Measurements from ENCODE around the gene LLCFC1. TPM values are rescaled to one million over a fixed set of nuclear protein-coding genes. Genes with fewer than 3 reads are reported as not detected.

Gene LLCFC1
- total and polyA plus RNA-seq, 2 of the 8 experiments (the other 6 are each of a cell fraction or from before 2014, with no cell fraction given): not detected

- Histone ChIP-seq H4K5ac (ENCODE audit: insufficient read length, low read depth, low read length) (no peak overlapping the region), H4K91ac (replicated peaks; ENCODE audit: insufficient read length, low read length) (no peak overlapping the region), H3K36me3 (ENCODE audit: control insufficient read depth in 2 of 4, insufficient read depth in 4 of 4, low read length in 3 of 4) (no peaks in the 10 kb centered on the region), H3K4me2 (ENCODE audit: insufficient read depth in 1 of 2, low read depth in 2 of 2, low read length in 2 of 2) (no peak overlapping the region), H2AFZ (ENCODE audit: low read length) (no peak overlapping the region), H2AK5ac (ENCODE audit: low read depth, low read length) (no peak overlapping the region), H3K79me1 (ENCODE audit: low read depth, low read length) (no peaks in the 10 kb centered on the region), H3K18ac (ENCODE audit: extremely low read depth, low read length) (no peak overlapping the region), H4K20me1 (replicated peaks in 1 of 2; ENCODE audit: control insufficient read depth in 1 of 2, insufficient read depth in 2 of 2, low read length in 2 of 2) (no peaks in the 10 kb centered on the region), H3K56ac (replicated peaks; ENCODE audit: insufficient read length, low read depth, low read length) (no peak overlapping the region), H2BK15ac (ENCODE audit: low read length) (no peak overlapping the region), H3K9me3 (ENCODE audit: insufficient read depth in 2 of 2, low read depth in 1 of 2, low read length in 1 of 2) (peaks cover 8 to 9% of the 10 kb centered on the region in 2 experiments), H3K79me2 (ENCODE audit: control insufficient read depth in 1 of 2, insufficient read depth in 2 of 2, low read length in 2 of 2) (no peaks in the 10 kb centered on the region), H3K14ac (ENCODE audit: insufficient read length) (no peak overlapping the region), H2BK5ac (ENCODE audit: low read depth, low read length) (no peak overlapping the region), H4K8ac (ENCODE audit: extremely low read depth, insufficient read depth, low read length) (no peak overlapping the region), H3K4me1 (replicated peaks in 1 of 4; ENCODE audit: control insufficient read depth in 3 of 4, insufficient read depth in 4 of 4, low read length in 3 of 4) (peaks cover 0 to 3% (median 0%) of the 10 kb centered on the region in 4 experiments; a peak in 1 of 7 replicates), H2BK12ac (ENCODE audit: low read depth, low read length) (no peak overlapping the region), H2BK20ac (ENCODE audit: low read length) (no peak overlapping the region), H3K23me2 (ENCODE audit: low read depth, low read length) (no peaks in the 10 kb centered on the region), H3K27me3 (replicated peaks in 1 of 4; ENCODE audit: control insufficient read depth in 3 of 4, extremely low read depth in 1 of 4, insufficient read depth in 3 of 4, low read length in 3 of 4) (no peaks in the 10 kb centered on the region; a peak in 1 of 7 replicates), H3K9ac (replicated peaks in 1 of 4; ENCODE audit: extremely low read depth in 1 of 4, low read depth in 3 of 4, low read length in 3 of 4) (no peak overlapping the region), H3K4ac (replicated peaks; ENCODE audit: insufficient read length, low read depth, low read length) (no peak overlapping the region), H3K4me3 (ENCODE audit: extremely low read depth in 1 of 4, insufficient read depth in 2 of 4, low read depth in 3 of 4, low read length in 4 of 4) (no peak overlapping the region), H2BK120ac (replicated peaks; ENCODE audit: low read depth, low read length) (no peak overlapping the region), H3K27ac (ENCODE audit: low read depth, low read length) (no peak overlapping the region), H3K23ac (ENCODE audit: insufficient read length) (no peak overlapping the region)
- WGBS, 2 experiments (ENCODE audit: extremely low coverage in 1 of 2, insufficient coverage in 1 of 2, insufficient read length in 1 of 2, insufficient replicate concordance in 2 of 2, low coverage in 1 of 2, low lambda C conversion rate in 2 of 2, missing lambda C conversion rate in 1 of 2): 94% methylated on average over 3 of the region's 3 CpGs; no CpG with 5 or more reads in 1 of the 2 experiments
- FAIRE-seq (no peak), DNase-seq (ENCODE audit: low read depth in 1 of 2, low spot score in 2 of 2) (no peak)
- ChIA-PET POLR2A (ENCODE audit: partially characterized antibody) (no interaction called here), CTCF (ENCODE audit: partially characterized antibody) (interaction anchor here (0.7 to 5.0 kb wide), 8 partner anchors 10 to 273 kb away, joined by 3 to 34 read pairs (median 3); no protein-coding TSS in a partner anchor)
- TF ChIP-seq CREB1 (IDR thresholded peaks at IDR 0.05): no peak
- no peak for TF ChIP-seq ZNF274 (IDR thresholded peaks at IDR 0.05; ENCODE audit: borderline replicate concordance, extremely low read depth, low read length)
- no peak for TF ChIP-seq ATF3 (IDR thresholded peaks at IDR 0.05; ENCODE audit: insufficient read depth, low read depth, low read length)
- no peak for TF ChIP-seq CHD2 (IDR thresholded peaks at IDR 0.05; ENCODE audit: low read length)
- TF ChIP-seq NRF1 (IDR thresholded peaks at IDR 0.05; ENCODE audit: low read depth, low read length): no peak
- no peak for TF ChIP-seq YY1 (IDR thresholded peaks at IDR 0.05; ENCODE audit: low read depth, low read length)
- TF ChIP-seq ATF2 (IDR thresholded peaks at IDR 0.05; ENCODE audit: low read length): no peak
- TF ChIP-seq PHF8 (conservative IDR thresholded peaks at IDR 0.05; ENCODE audit: low read depth, low read length): no peak
- TF ChIP-seq SP2 (IDR thresholded peaks at IDR 0.05; ENCODE audit: low read length): no peak
- no peak for TF ChIP-seq RBBP5 (IDR thresholded peaks at IDR 0.05; ENCODE audit: borderline replicate concordance, low read depth, low read length)
- no peak for TF ChIP-seq MAX (IDR thresholded peaks at IDR 0.05)
- TF ChIP-seq POLR2AphosphoS5 (IDR thresholded peaks at IDR 0.05; ENCODE audit: low read depth, low read length): no peak
- TF ChIP-seq RXRA (IDR thresholded peaks at IDR 0.05; ENCODE audit: insufficient read depth, low read depth, low read length): no peak
These were observed 39.6 kb upstream of the LLCFC1 start for GRCh38 chr7:142899661-142900060.
